GM20000 (cell line): ENCODE measurements around the gene PRPF31.

Experiments used
- DNase-seq: peaks from one replicate; pipeline ENCODE4 v3.0.0; 2012; ENCODE audit warnings: low spot score
- CTCF ChIP-seq: IDR thresholded peaks from 2 replicates; pipeline ENCODE4 v1.5.1; 2012; ENCODE audit warnings: mild to moderate bottlenecking, control low read depth; ENCODE audit errors: extremely low read depth, missing control alignments

PRPF31 gene

GRCh38 chr19:54114340-54115108 is 1.0 kb upstream of the PRPF31 start:
- peak; percentile 71 for DNase-seq
- no peak for TF ChIP-seq CTCF

- no peak for DNase-seq
- no peak for TF ChIP-seq CTCF
These were observed 5.7 kb downstream of the PRPF31 start for GRCh38 chr19:54121259-54121658.

GRCh38 chr19:54123682-54124081 is 8.1 kb downstream of the PRPF31 start:
- no peak for TF ChIP-seq CTCF
- DNase-seq = no peak

GRCh38 chr19:54124393-54124792 is 8.8 kb downstream of the PRPF31 start:
- DNase-seq = no peak
- no peak for TF ChIP-seq CTCF

- DNase-seq = no peak
These were observed 10.2 kb downstream of the PRPF31 start for GRCh38 chr19:54125713-54126112.

GRCh38 chr19:54127688-54128440 is 12.3 kb downstream of the PRPF31 start:
- no peak for TF ChIP-seq CTCF
- no peak for DNase-seq

More at GRCh38 chr19:54125713-54126112, 10.2 kb downstream of the PRPF31 start:
- TF ChIP-seq CTCF = no peak

- no peak for DNase-seq
- TF ChIP-seq CTCF = no peak
These were observed 12.8 kb downstream of the PRPF31 start for GRCh38 chr19:54128441-54128725.
